Smooth muscle cell of trachea (primary cell): ENCODE data around the gene CYLD. TPM values are rescaled to one million over a fixed set of nuclear protein-coding genes. Genes with fewer than 3 reads are reported as not detected.

Experiments used
- total RNA-seq: library from RNA; depleted of rRNA; stranded (reverse); fragments of >200 nt; gene quantifications from 2 replicates; pipeline ENCODE4 v1.2.1, GENCODE V29; 2014

CYLD gene
- total RNA-seq, result 54.1 and 56.1 TPM in 2 replicates

DNA sequence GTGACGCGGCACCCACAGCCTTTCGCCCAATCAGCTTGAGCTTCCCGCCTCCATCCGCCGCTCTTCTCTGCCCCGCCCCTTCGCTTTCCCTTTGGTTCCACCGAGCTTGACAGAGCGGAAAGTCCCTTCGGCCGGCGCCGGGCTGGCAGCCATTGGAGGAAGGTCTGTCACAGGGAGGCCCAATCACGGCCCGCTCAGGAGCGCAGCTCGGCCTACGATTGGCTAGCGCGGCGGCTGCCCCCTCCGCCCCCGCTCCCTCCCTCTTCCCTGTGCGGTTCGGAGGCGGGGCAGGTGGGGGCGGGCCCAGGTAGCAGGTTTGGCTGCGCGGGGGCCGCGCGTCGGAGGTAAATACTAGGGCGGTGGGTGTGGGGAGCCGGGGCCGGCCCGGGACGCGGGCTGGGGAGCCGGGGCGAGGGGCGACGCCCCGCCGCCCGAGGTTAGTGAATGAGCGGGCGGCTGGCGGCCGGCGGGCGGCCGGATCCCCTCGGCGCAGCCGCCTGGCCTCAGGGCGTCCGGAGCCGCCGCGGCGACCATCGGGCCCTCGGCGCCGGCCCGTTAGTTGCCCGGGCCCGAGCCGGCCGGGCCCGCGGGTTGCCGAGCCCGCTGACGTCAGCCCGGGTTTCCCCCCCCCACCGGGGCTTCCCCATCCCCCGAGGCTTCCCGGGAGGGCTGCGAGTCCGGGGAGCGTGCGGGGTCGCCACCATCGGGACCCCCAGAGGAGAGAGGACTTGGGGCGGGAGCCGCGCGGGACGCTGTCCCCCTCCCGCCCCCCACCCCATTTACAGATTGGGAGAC lies at the start of gene CYLD:
TSS of gene CYLD (plus strand) at position 306 of the 795 bp plus-strand sequence. CDS start 7,613 bp downstream, outside the sequence.

DNA sequence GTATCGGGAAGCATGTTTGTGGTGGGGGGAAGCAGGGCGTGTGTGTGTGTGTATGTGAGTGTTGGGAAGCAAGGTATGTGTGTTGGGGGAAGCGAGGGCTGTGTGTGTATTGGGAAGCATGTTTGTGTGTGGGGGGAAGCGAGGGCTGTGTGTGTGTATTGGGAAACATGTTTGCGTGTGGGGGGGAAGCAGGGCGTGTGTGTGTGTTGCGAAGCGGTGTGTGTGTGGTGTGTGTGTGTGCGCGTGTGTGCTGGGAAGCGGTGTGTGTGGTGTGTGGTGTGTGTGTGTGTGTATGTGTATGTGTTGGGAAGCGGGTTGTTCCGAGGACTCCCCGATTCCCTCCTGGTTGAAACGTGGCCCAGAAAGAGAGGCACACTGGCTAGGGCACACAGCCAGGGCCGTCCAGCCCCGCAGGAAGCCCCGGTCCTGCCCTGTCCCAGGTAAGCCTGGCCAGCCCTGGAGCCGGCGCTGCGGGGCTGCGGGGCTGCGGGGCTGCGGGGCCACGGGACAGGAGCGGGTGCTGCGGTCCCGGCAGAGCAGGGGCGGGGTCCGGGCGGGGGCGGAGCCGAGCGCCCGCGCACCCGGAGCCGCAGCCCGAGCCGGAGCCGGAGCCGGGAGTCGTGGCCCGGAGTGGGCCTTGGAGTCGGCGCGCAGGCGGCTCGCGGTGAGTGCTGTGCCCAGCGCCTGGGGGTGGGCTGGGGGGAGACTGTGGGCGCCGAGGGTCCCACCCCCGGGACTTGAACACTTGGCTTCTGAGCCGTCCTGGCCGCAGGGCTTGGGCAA lies 48.7 kb upstream of the CYLD start, which contains the start of gene NOD2:
TSS of gene NOD2 (plus strand) at position 608 of the 783 bp plus-strand sequence. CDS start 5,890 bp downstream, outside the sequence.

Other genes with a start within 250 kb of the CYLD start
- under 0.01 TPM in 2 replicates for gene NKD1, start 193.7 kb upstream of the CYLD start, total RNA-seq
- not detected in 2 replicates for gene SNX20, start 60.8 kb upstream of the CYLD start, total RNA-seq
- gene NOD2, start 48.5 kb upstream of the CYLD start, total RNA-seq, result under 0.01 and 0.66 TPM in 2 replicates